ENCODE results near the gene ZNF451.

Gene ZNF451

DNA sequence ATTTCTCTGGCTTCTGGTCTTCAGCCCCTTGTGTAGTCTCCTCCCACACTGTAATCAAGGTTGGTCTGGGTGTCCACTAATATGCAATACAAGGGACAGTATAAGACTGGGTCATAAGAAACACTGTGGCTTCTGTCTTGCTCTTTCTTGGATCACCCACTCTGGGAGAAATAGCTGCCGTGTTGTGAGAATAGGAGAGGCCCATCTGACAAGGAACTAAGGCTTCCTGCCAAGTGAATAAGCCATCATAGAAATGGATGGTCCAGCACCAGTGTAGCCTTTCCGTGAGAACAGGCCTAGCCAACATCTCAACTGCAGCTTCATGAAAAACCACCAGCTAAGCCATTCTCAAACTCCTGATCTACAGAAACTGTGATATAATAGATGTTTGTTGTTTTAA, 105.5 kb downstream of the ZNF451 start:
- TF ChIP-seq FOXP2 (optimal IDR thresholded peaks at IDR 0.05; ENCODE audit: borderline replicate concordance, extremely low read depth, extremely low read length, insufficient read depth) (no peak), REST (IDR thresholded peaks at IDR 0.05; ENCODE audit: insufficient read depth in 1 of 2, low read depth in 2 of 2, low read length in 2 of 2) (no peak), TAF1 (IDR thresholded peaks at IDR 0.05; ENCODE audit: borderline replicate concordance, insufficient read depth, low read length) (no peak), POLR2AphosphoS5 (IDR thresholded peaks at IDR 0.05; ENCODE audit: low read depth, low read length) (no peak), SIN3A (IDR thresholded peaks at IDR 0.05; ENCODE audit: borderline replicate concordance, insufficient read depth, low read length) (no peak)

DNA sequence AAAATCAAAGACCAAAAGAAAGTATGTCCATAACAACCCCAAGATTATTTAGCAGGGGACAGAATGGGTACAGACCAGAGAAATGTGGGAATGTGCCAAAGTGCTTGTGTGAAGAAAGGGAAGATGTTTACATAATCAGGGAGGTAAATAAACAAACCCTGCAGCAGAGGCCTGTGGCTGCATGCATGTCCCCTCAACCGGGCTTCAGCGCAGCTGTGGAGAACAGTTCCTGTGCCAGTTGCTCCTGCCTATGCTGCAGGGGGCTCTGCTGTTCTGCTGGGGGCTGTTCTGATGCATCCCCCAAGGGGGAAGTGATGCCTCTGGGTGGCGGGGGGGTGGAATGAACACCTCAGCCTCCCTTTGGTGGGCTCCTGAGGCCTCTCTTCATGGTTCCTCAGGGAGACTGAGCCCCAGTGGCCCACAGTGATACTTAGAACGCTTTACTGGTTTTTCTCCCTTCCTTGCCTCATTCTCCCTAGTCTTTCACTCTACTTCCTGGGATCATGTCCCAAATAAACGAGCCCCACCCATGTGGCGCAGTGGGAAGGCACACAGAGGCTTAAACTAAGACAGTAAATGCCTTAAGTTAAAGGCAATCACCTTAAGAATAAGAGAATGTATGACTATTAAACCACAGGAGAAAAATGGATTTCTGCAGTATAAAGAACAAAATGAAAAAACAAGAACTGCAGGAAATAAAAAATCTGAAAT, 109.1 kb downstream of the ZNF451 start:
- peak; percentile 31 for TF ChIP-seq FOXP2 (optimal IDR thresholded peaks at IDR 0.05; ENCODE audit: borderline replicate concordance, extremely low read depth, extremely low read length, insufficient read depth)
- no peak for TF ChIP-seq SIN3A (IDR thresholded peaks at IDR 0.05; ENCODE audit: borderline replicate concordance, insufficient read depth, low read length)

GRCh38 chr6:57201718-57202117, 111.7 kb downstream of the ZNF451 start:
- TF ChIP-seq SIN3A (IDR thresholded peaks at IDR 0.05; ENCODE audit: borderline replicate concordance, insufficient read depth, low read length) (no peak), REST (IDR thresholded peaks at IDR 0.05; ENCODE audit: insufficient read depth in 1 of 2, low read depth in 2 of 2, low read length in 2 of 2) (no peak), FOXP2 (optimal IDR thresholded peaks at IDR 0.05; ENCODE audit: borderline replicate concordance, extremely low read depth, extremely low read length, insufficient read depth) (no peak), POLR2AphosphoS5 (IDR thresholded peaks at IDR 0.05; ENCODE audit: low read depth, low read length) (no peak), TAF1 (IDR thresholded peaks at IDR 0.05; ENCODE audit: borderline replicate concordance, insufficient read depth, low read length) (no peak)

DNA sequence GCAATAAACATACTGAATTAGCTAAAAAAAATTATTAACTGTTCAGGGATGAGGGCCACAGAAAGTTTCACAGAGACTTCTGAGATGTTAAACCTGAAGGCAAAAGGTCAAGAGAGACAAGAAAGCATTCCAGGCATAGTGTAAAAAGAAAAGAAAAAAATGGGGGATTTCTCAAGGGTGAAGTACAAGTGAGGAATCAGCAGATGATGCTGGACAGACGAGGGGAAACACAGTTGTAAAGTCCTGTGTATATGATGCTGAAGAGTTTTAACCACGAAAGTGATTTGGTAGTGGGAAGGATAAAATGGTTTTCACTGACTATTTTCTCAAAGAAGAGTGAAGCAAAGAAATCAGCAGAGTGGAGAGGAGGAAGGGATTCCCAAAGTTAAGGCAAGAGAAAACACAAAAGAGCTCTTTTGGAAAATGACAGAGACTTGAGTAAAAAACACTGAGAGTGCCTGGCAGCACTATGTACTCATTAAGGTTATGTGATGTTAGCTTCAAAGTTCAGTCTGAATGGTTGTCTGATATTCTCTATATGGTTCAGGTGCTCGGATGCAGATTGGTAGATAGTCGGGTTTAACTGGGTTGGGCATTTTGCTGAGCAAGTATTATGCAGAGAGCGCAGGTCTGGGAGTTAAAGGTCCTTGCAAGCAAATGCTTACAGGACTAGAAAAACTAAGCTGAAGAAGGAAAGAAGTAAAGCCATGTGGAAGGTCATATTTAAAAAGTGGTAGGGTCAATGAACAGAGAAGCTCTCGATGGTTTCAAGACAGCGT, 115.8 kb downstream of the ZNF451 start:
- TF ChIP-seq TAF1 (IDR thresholded peaks at IDR 0.05; ENCODE audit: borderline replicate concordance, insufficient read depth, low read length) (no peak), FOXP2 (optimal IDR thresholded peaks at IDR 0.05; ENCODE audit: borderline replicate concordance, extremely low read depth, extremely low read length, insufficient read depth) (no peak), SIN3A (IDR thresholded peaks at IDR 0.05; ENCODE audit: borderline replicate concordance, insufficient read depth, low read length) (no peak), REST (IDR thresholded peaks at IDR 0.05; ENCODE audit: insufficient read depth in 1 of 2, low read depth in 2 of 2, low read length in 2 of 2) (no peak), POLR2AphosphoS5 (IDR thresholded peaks at IDR 0.05; ENCODE audit: low read depth, low read length) (no peak)

GRCh38 chr6:57207141-57207540, 117.2 kb downstream of the ZNF451 start:
- TF ChIP-seq SIN3A (IDR thresholded peaks at IDR 0.05; ENCODE audit: borderline replicate concordance, insufficient read depth, low read length) (no peak), TAF1 (IDR thresholded peaks at IDR 0.05; ENCODE audit: borderline replicate concordance, insufficient read depth, low read length) (no peak), REST (IDR thresholded peaks at IDR 0.05; ENCODE audit: insufficient read depth in 1 of 2, low read depth in 2 of 2, low read length in 2 of 2) (no peak), FOXP2 (optimal IDR thresholded peaks at IDR 0.05; ENCODE audit: borderline replicate concordance, extremely low read depth, extremely low read length, insufficient read depth) (no peak), POLR2AphosphoS5 (IDR thresholded peaks at IDR 0.05; ENCODE audit: low read depth, low read length) (no peak)

All from PFSK-1 (cell line).